NCI-H446 (cell line): ENCODE measurements around the gene TBRG1.
A peak's percentile ranks its signal among the peaks of the same experiment; 100 is the strongest.
"Not testable (repeated sequence)": the region's sequence is repeated elsewhere in the genome, so short reads cannot be mapped to it uniquely, and the experiment has no call there.

ENCODE experiments used
- DNase-seq, 2 experiments: peaks; one replicate each; lab custom pipeline; 2025; lab: John Stamatoyannopoulos, UW

Gene TBRG1, protein sequence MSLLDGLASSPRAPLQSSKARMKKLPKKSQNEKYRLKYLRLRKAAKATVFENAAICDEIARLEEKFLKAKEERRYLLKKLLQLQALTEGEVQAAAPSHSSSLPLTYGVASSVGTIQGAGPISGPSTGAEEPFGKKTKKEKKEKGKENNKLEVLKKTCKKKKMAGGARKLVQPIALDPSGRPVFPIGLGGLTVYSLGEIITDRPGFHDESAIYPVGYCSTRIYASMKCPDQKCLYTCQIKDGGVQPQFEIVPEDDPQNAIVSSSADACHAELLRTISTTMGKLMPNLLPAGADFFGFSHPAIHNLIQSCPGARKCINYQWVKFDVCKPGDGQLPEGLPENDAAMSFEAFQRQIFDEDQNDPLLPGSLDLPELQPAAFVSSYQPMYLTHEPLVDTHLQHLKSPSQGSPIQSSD

DNA sequence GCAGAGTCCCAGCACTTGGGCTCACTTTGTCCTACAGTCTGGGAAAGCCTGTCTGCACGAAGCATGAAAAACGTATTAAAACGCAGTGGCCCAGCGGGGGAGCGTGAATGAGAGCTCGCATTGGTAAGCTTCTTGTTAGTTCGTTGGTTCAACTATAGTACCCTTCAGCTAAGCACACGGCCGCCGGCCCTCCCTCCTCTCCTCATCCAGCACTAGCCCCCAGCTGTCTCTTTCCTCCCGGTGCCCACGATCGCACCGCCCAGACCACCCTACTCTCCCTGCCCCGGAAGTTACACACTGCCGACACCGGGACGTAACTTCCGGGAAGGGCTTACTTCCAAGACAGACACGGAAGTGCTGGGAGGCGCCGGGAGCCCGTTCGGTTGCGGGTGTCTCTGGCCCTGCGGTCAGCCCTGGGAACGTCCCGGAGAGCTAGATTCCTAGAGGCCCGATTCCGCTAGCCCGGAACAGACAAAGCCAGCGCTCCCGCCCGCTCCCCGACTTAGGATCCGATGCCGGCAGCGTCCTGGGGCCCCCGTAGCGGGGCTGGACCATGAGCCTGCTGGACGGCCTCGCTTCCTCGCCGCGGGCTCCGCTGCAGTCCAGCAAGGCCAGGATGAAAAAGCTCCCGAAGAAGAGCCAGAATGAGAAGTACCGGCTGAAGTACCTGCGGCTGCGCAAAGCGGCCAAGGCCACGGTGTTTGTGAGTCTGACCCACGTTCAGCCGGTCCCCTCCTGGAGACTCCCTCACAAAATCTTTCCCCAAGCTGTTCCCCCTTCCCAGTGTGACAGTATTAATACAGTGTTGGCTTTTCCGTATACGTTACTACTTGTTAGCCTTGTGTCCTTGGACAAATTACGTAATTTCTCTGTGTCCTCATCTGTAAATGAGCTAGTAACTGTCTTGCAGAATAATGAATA lies at the start of gene TBRG1:
TSS of gene TBRG1 (plus strand) at position 334 of the 921 bp plus-strand sequence. CDS start at position 554, 220 bp downstream.
- peak; percentile 80 to 91 for DNase-seq

DNA sequence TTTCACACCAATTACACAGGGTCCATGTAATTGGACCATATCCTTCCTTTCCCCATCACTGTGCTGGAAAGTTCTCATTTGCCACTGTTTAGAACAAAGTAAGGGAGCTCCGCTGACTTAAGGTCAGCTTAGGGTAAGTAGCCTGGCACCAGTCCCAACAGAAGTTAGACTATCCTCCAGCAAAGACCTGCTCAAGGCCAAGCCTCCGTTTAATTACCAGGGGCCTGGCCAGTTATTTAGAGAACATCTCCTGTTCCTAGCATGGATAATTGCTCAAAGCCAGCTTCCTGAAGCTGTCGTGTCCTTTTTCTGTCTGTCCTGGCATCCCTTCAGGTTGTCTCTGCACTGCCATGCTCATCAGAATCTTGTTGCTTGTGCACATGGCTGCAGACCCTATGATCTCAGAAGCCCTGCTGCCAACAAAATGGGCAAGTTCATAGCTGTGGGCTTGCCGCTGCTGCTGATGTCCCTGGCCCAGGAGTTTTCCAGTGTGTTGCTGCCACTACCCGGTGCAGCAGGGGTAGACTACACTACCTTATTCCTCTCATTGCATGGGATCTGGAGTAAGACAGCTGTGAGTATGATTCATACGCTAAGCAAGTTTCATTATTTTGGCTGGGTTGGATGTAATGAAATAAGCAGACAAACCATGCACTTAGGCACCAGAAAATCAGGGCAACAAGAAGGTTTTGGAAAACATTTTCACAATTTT lies 44.8 kb upstream of the TBRG1 start:
- peak in 1 of 2 experiments; percentile 24 for DNase-seq

DNA sequence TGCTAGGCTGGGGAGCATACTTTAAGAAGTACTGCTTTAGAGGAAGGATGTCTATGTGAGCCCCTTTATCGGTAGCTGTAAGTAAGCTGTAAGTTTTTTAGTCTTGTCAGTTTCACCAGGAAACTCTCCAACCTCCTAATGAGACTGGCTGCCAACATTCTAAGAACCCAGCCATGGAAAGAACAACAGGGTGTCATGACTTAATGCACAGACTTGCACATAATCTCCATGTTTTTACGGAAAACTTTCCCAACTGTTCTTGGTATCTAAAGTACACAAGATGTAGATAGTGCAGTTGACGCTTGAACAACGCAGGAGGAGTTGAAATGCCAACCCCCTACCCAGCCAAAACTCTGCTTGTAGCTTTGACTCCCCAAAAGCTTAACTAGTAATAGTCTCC lies 43.9 kb upstream of the TBRG1 start:
- DNase-seq: no peak

DNA sequence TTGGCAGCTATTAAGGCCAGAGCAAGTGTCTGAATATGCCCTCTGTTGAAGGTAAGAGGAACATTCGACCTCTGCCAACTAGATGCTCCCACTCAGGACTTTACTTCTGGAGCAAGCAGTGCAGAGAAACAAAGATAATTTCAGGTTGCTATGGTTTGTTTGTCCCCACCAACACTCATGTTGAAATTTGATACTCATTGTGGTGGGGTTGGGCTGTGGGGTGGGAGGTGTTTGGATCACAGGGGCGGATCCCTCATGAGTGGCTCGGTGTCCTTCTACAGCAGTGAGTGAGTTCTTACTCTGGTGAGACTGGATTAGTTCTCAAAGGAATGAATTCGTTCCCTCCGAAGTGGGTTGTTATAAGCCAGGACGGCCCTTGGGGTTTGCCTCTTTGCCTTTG lies 40.8 kb upstream of the TBRG1 start:
- no peak for DNase-seq

DNA sequence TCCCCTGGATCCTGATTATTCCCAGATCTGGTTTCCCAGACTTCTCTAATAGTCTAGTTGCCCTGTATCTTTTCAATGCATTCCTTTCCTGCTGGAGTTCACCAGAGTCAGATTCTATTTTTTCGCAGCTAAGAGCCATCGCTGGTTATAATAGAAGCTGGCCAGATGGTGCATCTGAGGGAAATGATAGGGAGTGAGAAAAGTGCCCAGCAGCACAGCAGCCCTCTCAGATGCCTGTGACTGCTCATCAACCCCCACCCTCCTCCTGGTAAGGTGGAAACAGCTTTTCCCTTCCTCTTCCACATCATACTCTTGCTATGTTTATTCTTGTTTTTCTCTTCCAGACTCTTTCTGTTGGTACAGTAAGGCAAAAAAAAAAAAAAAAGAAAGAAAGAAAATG lies 40.1 kb upstream of the TBRG1 start:
- no peak for DNase-seq

DNA sequence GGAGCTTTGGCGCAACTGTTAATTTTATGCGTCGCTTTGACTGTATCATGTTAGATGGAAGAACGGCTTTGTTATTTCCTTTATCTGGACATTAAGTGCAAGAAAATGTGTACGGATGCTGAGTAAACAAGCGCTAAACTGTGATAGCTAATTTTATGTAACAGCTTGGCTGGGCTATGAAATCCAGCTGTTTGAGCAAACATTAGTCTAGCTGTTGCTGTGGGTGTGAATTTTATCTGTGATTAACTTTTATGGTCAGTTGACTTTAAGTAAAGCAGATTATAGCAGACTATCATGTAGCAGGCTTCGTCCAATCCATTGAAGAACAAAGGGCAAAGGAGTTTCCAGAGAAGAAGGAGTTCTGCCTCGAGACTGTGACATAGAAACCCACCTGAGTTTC lies 38.9 kb upstream of the TBRG1 start:
- DNase-seq: no peak

DNA sequence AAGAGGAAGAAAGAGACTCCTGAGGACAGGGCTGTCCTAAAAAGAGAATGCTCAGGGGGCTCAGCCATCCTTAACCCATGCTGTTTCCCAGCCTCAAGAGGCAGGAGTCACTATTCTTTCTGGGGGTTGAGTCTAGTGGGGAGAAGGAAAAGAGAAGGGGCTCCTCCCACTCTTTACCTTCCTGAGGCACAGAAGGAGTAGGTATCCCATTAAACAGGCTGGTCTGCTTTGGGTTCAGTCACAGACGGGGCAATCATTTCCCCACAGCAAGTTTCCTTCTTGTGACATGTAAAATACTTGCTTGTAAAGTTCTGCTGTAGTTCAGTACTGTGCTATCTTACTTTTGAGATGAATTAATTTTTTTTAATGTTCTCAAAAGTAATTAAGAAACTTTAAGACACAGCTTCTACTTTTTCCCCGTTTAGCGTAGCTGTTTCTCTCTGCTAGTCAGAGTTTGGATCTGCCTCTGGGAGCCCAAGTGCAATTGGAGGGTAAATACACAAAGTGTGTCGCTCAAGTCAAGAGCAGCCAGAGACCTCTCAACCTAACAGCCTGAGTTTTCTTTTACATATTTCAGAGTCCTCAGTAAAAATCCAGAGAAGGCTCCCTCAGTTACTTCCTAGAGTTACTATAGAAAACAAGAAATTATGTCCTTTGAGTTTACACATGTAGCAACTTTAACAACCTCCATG lies 37.8 kb upstream of the TBRG1 start:
- DNase-seq: no peak

DNA sequence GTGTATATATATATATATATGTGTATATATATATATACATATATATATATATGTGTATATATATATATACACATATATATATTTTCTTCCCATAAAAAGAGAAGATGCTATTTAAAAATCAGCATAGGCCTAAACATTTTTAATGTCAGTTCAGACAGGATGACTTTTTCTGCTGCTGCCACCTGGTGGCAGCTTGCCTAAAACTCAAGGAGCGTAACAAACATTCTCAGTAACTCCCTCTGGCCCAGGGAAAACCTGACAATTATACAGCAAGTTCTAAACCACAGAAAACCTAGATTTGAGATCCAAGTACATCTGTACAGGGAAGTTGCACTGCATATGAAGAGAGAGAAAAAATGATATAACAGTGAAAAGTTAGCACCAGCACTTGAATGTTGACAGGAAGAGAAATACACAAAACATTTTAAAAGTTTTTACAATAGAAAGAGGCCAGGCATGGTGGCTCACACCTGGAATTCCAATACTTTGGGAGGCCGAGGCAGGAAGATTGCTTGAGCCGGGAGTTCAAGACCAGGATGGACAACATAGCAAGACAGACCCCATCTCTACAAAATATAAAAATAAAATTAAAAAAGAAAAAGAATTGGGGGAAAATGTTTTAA lies 36.3 kb upstream of the TBRG1 start:
- DNase-seq: peak; percentile 42 to 78

DNA sequence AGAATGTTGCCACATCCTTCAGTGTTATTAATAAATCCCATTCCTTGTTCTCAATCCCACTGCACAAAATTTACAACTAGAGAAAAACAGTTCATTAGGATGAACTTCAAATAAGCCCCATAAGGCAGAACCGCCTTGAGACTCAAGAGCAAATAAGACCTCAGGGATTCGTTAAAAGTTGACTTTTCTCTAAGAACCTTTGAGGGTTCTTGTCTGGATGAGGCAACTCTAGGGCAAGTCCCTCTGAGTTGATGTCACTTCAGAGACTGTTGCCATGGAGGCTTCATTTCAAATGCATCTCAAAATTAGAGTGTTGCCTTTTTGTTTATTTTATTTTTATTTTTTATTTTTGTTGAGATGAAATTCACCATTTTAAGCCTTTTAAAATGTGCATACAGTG lies 31.2 kb upstream of the TBRG1 start:
- DNase-seq: no peak

DNA sequence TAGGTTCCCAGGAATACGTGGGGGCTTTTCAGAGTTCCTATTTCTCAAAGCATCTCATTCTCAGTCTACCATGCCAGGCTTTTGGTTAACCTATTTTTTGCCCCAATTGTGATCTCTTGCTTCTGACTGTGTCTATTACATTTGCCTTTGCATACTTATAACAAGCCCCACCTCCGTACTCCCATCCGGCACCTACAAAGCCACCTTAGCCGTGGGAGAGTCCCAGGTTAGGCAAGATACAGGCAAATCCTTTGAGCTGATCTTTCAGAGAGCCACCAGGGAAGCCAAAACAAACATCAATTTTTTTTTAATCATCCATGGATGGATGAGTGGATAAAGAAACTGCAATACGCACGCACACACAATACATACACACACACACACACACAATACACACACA lies 30.0 kb upstream of the TBRG1 start:
- no peak for DNase-seq

DNA sequence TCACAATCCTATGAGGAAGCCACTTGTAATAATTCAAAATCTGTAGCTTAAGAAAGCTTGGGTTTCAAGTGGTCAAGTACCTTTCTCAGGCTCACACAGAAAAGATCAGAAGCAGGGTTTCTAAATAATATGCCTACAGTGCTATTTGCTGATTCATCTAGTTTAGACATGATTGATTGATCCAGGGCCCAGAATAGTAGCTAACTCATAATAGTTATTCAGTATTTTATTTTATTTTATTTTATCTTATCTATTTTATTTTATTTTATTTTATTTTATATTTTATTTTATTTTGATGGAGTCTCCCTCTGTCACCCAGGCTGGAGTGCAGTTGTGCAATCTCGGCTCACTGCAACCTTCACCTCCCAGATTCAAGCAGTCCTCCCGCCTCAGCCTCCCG lies 27.4 kb upstream of the TBRG1 start:
- DNase-seq: no peak

DNA sequence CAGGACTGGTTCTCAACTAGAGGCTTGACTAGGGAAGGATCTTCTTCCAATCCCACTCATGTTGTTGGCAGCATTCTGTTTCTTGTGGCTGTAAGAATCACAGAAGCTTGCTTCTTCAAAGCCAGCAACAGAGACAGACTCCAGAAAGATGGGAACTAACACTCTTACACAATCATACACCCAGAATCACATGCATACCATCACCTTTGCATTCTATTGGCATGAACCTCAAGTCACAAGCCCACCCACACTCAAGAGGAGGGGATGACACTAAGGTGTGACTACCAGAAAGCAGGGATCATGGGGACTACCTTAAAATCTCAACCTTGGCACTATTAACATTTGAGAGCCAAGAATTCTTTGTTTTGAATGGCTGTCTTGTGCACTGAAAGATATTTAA lies 25.0 kb upstream of the TBRG1 start:
- DNase-seq: no peak

DNA sequence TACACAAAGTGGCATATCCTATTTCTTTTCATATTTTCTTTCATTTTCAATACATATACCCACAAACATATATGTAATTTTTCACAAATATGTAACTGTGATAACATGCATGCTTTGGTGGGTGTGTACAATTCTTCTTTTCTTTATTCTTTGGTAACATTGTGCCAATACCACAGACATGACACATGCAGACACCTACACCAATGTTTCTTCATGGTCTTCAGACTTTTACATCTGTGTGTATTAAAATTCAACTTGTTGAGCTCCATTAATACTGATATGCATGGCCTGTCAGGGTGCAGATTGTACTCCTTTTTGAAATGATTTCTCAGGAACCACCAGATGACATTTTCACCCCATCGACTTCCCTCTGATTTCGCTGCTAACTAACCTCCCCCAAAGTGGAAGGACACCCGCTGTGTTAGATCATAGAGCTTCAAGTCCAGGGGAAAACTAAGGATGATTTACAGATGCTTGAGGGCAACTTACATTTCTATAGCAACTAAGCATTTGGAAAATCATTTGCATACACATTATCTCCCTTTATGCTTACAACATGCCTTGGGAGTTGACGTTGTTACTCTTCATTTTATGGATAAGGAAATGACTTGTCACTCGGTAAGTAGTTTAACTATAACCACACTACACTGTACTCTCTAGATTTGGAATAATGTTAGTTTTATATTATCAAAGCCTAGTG lies 21.9 kb upstream of the TBRG1 start:
- DNase-seq: no peak

DNA sequence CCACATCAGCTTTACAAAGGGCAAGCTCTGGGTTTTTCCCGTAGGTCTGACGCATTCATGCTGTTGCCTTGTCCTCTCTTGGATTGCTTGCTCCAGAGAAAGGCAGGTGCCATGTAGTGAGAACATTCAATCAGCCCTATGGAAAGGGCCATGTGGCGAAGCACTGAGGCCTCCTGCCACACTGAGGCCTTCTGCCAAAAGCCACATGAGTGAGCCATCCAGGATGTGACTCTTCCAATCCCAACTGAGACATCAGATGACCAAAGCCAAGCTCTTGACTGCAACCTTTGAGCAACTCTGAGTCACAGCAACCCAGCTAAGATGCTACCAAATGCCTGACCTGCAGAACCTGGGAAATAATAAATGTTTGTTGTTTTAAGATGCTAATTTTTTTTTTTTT lies 20.5 kb upstream of the TBRG1 start:
- DNase-seq: peak in 1 of 2 experiments; percentile 64

DNA sequence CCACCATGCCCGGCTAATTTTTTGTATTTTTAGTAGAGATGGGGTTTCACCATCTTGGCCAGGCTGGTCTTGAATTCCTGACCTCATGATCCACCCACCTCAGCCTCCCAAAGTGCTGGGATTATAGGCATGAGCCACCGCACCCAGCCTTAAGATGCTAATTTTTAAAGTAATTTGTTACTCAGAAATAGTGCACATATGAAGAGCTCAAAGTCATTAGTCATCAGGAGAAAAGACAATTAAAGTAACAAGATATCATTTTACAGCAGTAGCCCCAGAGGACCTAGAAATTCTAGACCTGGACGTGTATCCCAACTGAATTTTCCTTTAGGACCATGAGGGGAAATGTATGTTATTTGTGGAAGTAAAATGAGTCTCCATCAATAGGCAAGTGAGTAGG lies 19.9 kb upstream of the TBRG1 start:
- DNase-seq: not testable (repeated sequence)

DNA sequence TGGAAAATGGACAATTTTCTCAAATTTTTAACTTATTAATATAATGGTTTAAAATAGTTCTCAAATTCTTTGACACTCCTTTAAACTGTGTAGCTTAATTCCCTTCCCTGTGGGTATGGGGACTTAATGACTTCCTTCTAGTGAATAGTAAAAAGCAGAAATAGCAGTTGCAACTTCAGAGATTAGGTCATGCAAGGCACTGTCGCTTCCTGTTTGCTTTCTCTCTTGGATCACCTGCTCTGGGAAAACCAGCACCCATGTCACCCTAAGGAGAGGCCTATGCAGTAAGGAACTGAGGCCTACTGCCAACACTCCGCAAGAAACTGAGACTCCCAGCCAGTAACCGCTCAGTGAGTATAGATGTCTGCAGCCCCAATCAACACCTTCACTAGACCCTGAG lies 16.9 kb upstream of the TBRG1 start:
- DNase-seq: no peak

DNA sequence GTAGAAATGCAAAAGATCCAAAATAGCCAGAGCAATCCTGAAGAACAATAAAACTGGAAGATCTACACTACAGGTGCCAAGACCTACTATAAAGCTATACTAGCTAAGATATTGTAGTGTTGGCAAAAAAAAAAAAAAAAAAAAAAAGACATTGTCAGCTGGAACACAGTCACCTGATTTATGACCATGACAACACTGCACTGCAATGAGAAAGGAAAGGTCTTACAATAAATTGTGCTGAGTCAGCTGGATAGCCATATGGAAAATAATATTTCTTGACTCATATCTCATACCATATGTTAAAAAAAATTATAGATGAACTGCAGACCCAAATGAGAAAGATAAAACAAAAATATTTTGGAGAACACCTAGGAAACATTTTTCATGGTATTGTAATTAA lies 14.5 kb upstream of the TBRG1 start:
- peak in 1 of 2 experiments; percentile 35 for DNase-seq

DNA sequence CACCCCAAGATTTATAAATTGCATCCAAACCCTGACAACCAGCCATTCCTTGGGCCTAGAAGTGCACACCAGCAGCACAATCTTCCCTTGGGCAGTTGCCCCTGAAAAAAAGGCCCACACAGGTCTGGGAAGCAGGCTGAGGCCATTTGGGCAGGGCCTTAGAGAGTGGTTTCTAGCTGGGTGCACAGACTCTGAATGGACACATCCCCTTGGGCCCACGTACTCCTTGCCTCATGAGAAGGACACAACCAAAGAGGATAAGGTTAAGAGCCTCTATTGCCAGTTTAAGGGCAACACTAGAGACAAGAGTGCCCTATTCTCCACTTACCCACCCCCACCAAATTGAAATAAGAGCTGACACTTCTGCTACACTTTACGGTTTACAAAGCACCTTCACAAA lies 12.4 kb upstream of the TBRG1 start:
- DNase-seq: no peak

DNA sequence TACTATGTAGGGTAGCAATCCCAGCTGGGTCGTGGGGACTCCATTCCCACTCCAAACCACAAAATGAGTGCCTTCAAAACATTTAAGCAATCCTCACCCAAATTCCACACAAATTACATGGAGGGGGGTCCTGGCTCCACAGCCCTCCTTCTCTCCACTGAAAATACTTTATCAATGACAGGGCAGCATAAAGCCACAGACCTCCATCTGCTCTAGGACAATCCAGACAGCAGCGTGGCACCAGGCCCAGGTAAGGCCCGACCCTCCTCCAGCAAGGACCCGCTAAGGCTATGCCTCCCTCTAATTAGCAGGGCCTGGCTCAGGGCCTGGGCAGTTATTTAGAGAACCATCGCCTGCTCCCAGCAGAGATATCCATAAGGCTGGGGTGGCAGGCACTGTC lies 11.6 kb upstream of the TBRG1 start, which contains the start of gene PANX3:
TSS of gene PANX3 (plus strand) at position 365 of the 400 bp plus-strand sequence. CDS start 129 bp downstream, outside the sequence.
- peak; percentile 71 to 89 for DNase-seq

DNA sequence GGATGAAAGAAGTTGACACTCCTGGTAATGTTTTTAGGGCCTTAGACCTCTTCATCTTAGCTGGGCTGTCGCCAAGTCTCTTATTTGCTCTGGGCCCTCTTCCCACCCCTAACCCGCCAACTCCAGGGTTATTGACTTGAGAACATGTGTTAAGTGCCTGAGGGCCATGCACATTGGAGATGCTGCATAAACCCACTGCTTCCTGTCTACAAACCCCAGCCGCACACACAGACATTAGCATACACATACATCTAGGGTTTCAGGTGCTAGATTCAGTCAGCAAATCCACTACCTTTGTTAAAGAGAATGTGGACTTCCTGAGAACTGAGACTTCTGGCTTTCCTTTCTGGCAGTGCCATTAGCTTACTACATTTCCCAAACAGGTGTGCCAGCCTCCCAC lies 10.6 kb upstream of the TBRG1 start:
- peak; percentile 70 to 86 for DNase-seq
